Heart left ventricle (tissue), 16 donors: ENCODE results near the gene COL23A1. TPM values are rescaled to one million over a fixed set of nuclear protein-coding genes. Genes with fewer than 3 reads are reported as not detected.

ENCODE experiments used
- ATAC-seq, 4 donors: fragments of 200-7000 bp; cut with Tn5 transposase; one replicate each; pipeline ENCODE4 v1.9.1; 2020 to 2022; ENCODE audit warnings: moderate library complexity in 4 of 4, mild to moderate bottlenecking in 3 of 4, moderate number of reproducible peaks in 1 of 4
- DNase-seq, 5 donors: peaks; one replicate each; pipeline ENCODE4 v3.0.0-alpha.2; 2020
- H3K27ac ChIP-seq, 12 donors: fragments of 200-600 bp; sonication (generic) in 4 of 12; one replicate each; pipeline versions ENCODE4 v1.5.0 to v1.8.0; 2016 to 2022; ENCODE audit warnings: mild to moderate bottlenecking in 2 of 12
- H3K27me3 ChIP-seq, 9 donors: fragments of 200-600 bp; sonication (generic) in 2 of 9; one replicate each; pipeline versions ENCODE4 v1.5.1 to v1.8.0; 2016 to 2022; ENCODE audit warnings: mild to moderate bottlenecking in 3 of 9
- H3K36me3 ChIP-seq, 9 donors: fragments of 200-600 bp; sonication (generic) in 2 of 9; one replicate each; pipeline versions ENCODE4 v1.5.0 to v1.8.0; 2018 to 2022; ENCODE audit warnings: mild to moderate bottlenecking in 2 of 9
- H3K4me1 ChIP-seq, 12 donors: fragments of 200-600 bp; sonication (generic) in 4 of 12; one replicate each; pipeline versions ENCODE4 v1.5.0 to v1.8.0; 2016 to 2022; ENCODE audit warnings: mild to moderate bottlenecking in 3 of 12
- H3K4me3 ChIP-seq, 12 donors: fragments of 200-600 bp; sonication (generic) in 4 of 12; one replicate each; pipeline versions ENCODE4 v1.5.0 to v1.8.0; 2017 to 2022; ENCODE audit warnings: mild to moderate bottlenecking in 9 of 12, moderate library complexity in 4 of 12
- H3K9me3 ChIP-seq, 12 donors: fragments of 200-600 bp; sonication (generic) in 4 of 12; one replicate each; pipeline versions ENCODE4 v1.5.0 to v1.8.0; 2016 to 2022; ENCODE audit warnings: mild to moderate bottlenecking in 1 of 12
- POLR2A ChIP-seq, 2 donors: fragments of 450-650 bp; IDR thresholded peaks; one replicate each; pipeline ENCODE4 v1.6.1; 2017; ENCODE audit warnings: antibody characterized with exemption in 2 of 2, mild to moderate bottlenecking in 2 of 2, moderate library complexity in 2 of 2
- WGBS, 4 donors: extraction: QIAGEN DNeasy Blood & Tissue Kit in 2 of 4; methylation state at CpG; one replicate each; pipeline versions ENCODE4 v1.1.5 to v1.1.7; 2013 to 2018; 5-methylcytosine and 5-hydroxymethylcytosine counted together
- intact Hi-C, 10 donors: fragments of 100-400 bp; cut with DNase I; formaldehyde crosslinking; loops; one replicate each; pipeline versions ENCODE4 v1.11.1 to v1.14.2; 2022
- polyA plus RNA-seq, 2 donors: library from polyadenylated mRNA; stranded (reverse); fragments of 200-250 nt; gene quantifications; one replicate each; pipeline ENCODE4 v1.2.3, GENCODE V29; 2013
- total RNA-seq, 9 donors: library from RNA; depleted of rRNA in 2 of 9; stranded (reverse); fragments of >200 nt in 2 of 9; fragmentation: NEBNext Ultra II Directional in 3 of 9; extraction: Animal tissue kit (Norgen Biotek cat#: 25700) in 3 of 9; gene quantifications; one replicate each; pipeline versions ENCODE4 v1.1.0 to v1.2.4, GENCODE V29; 2016 to 2023
- TF ChIP-seq, protein P1 (sequence below), 12 donors: fragments of 200-600 bp; sonication (generic) in 4 of 12; IDR thresholded peaks; one replicate each; pipeline versions ENCODE4 v1.5.0 to v1.8.0; 2018 to 2022; ENCODE audit warnings: antibody characterized with exemption in 12 of 12, mild to moderate bottlenecking in 5 of 12
- donor health status: ischemic (EF 13 %, LVEDD 7.1; RV severe dilation, severe dysfunction).
- donor health status: healthy with polysubstance abuse.
- donor health status: DM: no; HTN: yes; CAD: no.
- donor health status: DM: no; HTN: no; CAD: no.
- donor health status: ischemic (EF 25% LVEDD 6.9; RV normal size, moderate dysfunction).
- donor health status: ischemic (EF 25% LVEDD 5.7; RV mildly dilated, moderate dysfunction).
- donor health status: healthy.
- donor health status: DM: yes; HTN: yes; CAD: no.
- donor health status: ischemic (EF 35%, LVEDD 5.7; RV mildly dilated, moderate dysfunction).
- donor health status: nonischemic (EF 11% LVEDD 7.7; RV severe dilation, severe dysfunction).
- donor health status: DM: yes; HTN: yes; CAD: no.
- donor health status: PGD.
- donor health status: ischemic (EF 29% LVEDD 5.4; RV normal size, mild dysfunction).
- donor health status: nonischemic (EF 23%, LVEDD 6.1; RV moderate dilation, normal function).

The COL23A1 gene
- total and polyA plus RNA-seq, 11 donors, result 6.0 to 33.0 (median 18.8) TPM

- ATAC-seq (no peak), DNase-seq (peak in 2 of 5 donors; percentile 9 to 28)
- Histone ChIP-seq H3K27ac (no peak overlapping the region), H3K9me3 (peaks cover 0 to 4% (median 0%) of the 10 kb centered on the region in 12 donors), H3K4me3 (no peak overlapping the region), H3K27me3 (no peaks in the 10 kb centered on the region), H3K4me1 (peaks cover 0 to 8% (median 0%) of the 10 kb centered on the region in 12 donors), H3K36me3 (no peaks in the 10 kb centered on the region)
- WGBS, 4 donors, result 75 to 84% (median 80%) methylated on average over 19 to 20 of the region's 20 CpGs
- no peak for TF ChIP-seq POLR2A (IDR thresholded peaks at IDR 0.05)
- TF ChIP-seq, protein P1, sequence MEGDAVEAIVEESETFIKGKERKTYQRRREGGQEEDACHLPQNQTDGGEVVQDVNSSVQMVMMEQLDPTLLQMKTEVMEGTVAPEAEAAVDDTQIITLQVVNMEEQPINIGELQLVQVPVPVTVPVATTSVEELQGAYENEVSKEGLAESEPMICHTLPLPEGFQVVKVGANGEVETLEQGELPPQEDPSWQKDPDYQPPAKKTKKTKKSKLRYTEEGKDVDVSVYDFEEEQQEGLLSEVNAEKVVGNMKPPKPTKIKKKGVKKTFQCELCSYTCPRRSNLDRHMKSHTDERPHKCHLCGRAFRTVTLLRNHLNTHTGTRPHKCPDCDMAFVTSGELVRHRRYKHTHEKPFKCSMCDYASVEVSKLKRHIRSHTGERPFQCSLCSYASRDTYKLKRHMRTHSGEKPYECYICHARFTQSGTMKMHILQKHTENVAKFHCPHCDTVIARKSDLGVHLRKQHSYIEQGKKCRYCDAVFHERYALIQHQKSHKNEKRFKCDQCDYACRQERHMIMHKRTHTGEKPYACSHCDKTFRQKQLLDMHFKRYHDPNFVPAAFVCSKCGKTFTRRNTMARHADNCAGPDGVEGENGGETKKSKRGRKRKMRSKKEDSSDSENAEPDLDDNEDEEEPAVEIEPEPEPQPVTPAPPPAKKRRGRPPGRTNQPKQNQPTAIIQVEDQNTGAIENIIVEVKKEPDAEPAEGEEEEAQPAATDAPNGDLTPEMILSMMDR (IDR thresholded peaks at IDR 0.05), result no peak
- intact Hi-C loops, result loop anchor here in 7 of 10 donors (5.0 to 10.0 kb wide), 5 partner anchors 312 to 570 kb away; partner anchors contain the start of genes COL23A1 (in 1 of the 7) and ZNF354A (in 1 of the 7)
Observed at GRCh38 chr5:178274781-178275537, 315.2 kb downstream of the COL23A1 start.

GRCh38 chr5:178273665-178274541 is 316.3 kb downstream of the COL23A1 start:
- ATAC-seq, result peak in 2 of 4 donors; percentile 20 to 30
- TF ChIP-seq, protein P1 (IDR thresholded peaks at IDR 0.05), result no peak
- no peak for TF ChIP-seq POLR2A (IDR thresholded peaks at IDR 0.05)

GRCh38 chr5:178273041-178273440 is 317.2 kb downstream of the COL23A1 start:
- Histone ChIP-seq H3K27ac (no peak overlapping the region), H3K36me3 (no peaks in the 10 kb centered on the region), H3K27me3 (no peaks in the 10 kb centered on the region), H3K4me1 (peaks cover 0 to 4% (median 0%) of the 10 kb centered on the region in 12 donors), H3K4me3 (no peak overlapping the region), H3K9me3 (peaks cover 0 to 4% (median 0%) of the 10 kb centered on the region in 12 donors)
- TF ChIP-seq, protein P1 (IDR thresholded peaks at IDR 0.05), result no peak
- no peak for TF ChIP-seq POLR2A (IDR thresholded peaks at IDR 0.05)
- no peak for ATAC-seq
- peak in 2 of 5 donors; percentile 11 to 33 for DNase-seq
- intact Hi-C loops, result loop anchor here in 2 of 10 donors (10.0 kb wide), 1 partner anchor 572 kb away; no protein-coding TSS in a partner anchor
- 81 to 90% (median 86%) methylated on average over 8 to 15 of the region's 15 CpGs for WGBS, 4 donors

More at GRCh38 chr5:178273665-178274541, 316.3 kb downstream of the COL23A1 start:
- H3K36me3 ChIP-seq, result no peaks in the 10 kb centered on the region
- intact Hi-C loops, result loop anchor here in 2 of 10 donors (10.0 kb wide), 1 partner anchor 571 kb away; no protein-coding TSS in a partner anchor
- H3K4me3 ChIP-seq, result no peak overlapping the region
- 69 to 79% (median 75%) methylated on average over 7 to 14 of the region's 14 CpGs for WGBS, 4 donors
- no peak overlapping the region for H3K27ac ChIP-seq
- H3K9me3 ChIP-seq, result peaks cover 0 to 4% (median 0%) of the 10 kb centered on the region in 12 donors
- no peaks in the 10 kb centered on the region for H3K27me3 ChIP-seq
- H3K4me1 ChIP-seq, result peaks cover 0 to 4% (median 0%) of the 10 kb centered on the region in 12 donors
- DNase-seq, result peak in 2 of 5 donors; percentile 27 to 54
